GM10248 (cell line): ENCODE measurements around the gene BSCL2.
"Not testable (repeated sequence)": the region's sequence is repeated elsewhere in the genome, so short reads cannot be mapped to it uniquely, and the experiment has no call there.

Experiments used
- CTCF ChIA-PET: fragments of 300-600 bp; sonication (Branson Sonifier 250); formaldehyde crosslinking; extraction: SDS; loops from one replicate; lab custom pipeline; 2021; ENCODE audit warnings: antibody characterized with exemption; lab: Yijun Ruan, JAX
- POLR2A ChIA-PET: fragments of 350-650 bp; sonication (Branson Sonifier 250); formaldehyde crosslinking; extraction: SDS; loops from one replicate; lab custom pipeline; 2020; ENCODE audit warnings: antibody characterized with exemption; lab: Yijun Ruan, JAX
- DNase-seq: peaks from one replicate; pipeline ENCODE4 v3.0.0; 2012; ENCODE audit errors: extremely low spot score
- TF ChIP-seq, protein P1 (sequence below): IDR thresholded peaks from 2 replicates; pipeline ENCODE4 v1.5.1; 2012; ENCODE audit warnings: mild to moderate bottlenecking, low read depth; ENCODE audit errors: extremely low read depth, missing control alignments, control extremely low read depth

The BSCL2 gene

GRCh38 chr11:62654297-62654696 is 52.9 kb downstream of the BSCL2 start:
- POLR2A ChIA-PET: interaction anchor here (0.6 to 4.2 kb wide), 6 partner anchors 11 to 63 kb away, joined by 3 to 83 read pairs (median 4); partner anchors contain the start of genes C11orf98, CSKMT, MTA2 and TUT1
- TF ChIP-seq, protein P1, sequence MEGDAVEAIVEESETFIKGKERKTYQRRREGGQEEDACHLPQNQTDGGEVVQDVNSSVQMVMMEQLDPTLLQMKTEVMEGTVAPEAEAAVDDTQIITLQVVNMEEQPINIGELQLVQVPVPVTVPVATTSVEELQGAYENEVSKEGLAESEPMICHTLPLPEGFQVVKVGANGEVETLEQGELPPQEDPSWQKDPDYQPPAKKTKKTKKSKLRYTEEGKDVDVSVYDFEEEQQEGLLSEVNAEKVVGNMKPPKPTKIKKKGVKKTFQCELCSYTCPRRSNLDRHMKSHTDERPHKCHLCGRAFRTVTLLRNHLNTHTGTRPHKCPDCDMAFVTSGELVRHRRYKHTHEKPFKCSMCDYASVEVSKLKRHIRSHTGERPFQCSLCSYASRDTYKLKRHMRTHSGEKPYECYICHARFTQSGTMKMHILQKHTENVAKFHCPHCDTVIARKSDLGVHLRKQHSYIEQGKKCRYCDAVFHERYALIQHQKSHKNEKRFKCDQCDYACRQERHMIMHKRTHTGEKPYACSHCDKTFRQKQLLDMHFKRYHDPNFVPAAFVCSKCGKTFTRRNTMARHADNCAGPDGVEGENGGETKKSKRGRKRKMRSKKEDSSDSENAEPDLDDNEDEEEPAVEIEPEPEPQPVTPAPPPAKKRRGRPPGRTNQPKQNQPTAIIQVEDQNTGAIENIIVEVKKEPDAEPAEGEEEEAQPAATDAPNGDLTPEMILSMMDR: no peak
- CTCF ChIA-PET: interaction anchor here (0.8 to 1.8 kb wide), 4 partner anchors 11 to 112 kb away, joined by 3 to 6 read pairs (median 4); partner anchors contain the start of genes C11orf98, CSKMT and LRRN4CL
- DNase-seq: no peak

DNA sequence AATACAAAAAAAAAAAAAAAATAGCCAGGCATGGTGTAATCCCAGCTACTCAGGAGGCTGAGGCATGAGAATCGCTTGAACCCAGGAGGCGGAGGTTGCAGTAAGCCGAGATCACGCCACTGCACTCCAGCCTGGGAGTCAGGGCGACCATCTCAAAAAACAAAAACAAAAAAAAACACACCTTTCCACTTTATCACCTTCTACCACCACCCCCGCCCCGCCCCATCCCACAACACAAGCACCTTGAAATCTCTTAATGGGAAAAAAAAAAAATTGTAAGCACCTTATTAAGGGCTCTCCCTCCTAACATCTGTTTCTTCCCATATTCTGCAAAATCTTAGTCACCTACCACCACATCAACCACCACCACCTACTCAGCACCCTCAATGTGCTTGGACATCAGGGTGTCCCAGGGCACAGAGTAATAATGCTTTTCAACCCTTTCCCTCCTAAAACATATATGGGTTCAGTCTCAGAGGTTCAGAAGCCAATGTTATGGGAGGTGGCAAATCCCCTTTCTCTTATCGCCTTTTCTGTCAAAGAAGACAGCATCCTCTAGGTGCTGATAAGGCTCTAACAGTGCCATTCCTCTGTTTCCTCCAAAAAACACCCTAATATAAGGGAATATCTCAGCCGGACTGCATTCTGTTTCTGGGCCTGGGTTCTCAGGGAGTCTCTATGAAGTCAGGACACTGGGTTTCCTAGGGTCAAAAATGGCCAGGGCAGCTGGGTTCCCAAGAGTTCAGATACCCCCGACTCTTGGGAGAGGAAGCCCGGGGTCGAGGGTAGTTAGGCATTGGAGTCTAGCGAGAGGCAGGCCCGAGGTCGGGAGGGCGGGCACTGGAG is 54.8 kb downstream of the BSCL2 start:
- DNase-seq: no peak
- TF ChIP-seq, protein P1: no peak
- CTCF ChIA-PET: interaction anchor here (0.6 to 1.1 kb wide), 5 partner anchors 11 to 74 kb away, joined by 3 read pairs; no protein-coding TSS in a partner anchor
- POLR2A ChIA-PET: interaction anchor here (0.9 to 1.4 kb wide), 4 partner anchors 13 to 61 kb away, joined by 5 to 38 read pairs (median 6); partner anchors contain the start of genes B3GAT3, C11orf98, CSKMT and TUT1

GRCh38 chr11:62650283-62650682 is 56.9 kb downstream of the BSCL2 start:
- POLR2A ChIA-PET: interaction anchor here (0.7 to 4.2 kb wide), 2 partner anchors 15 to 55 kb away, joined by 3 to 37 read pairs; partner anchors contain the start of genes C11orf98 and CSKMT
- CTCF ChIA-PET: interaction anchor here (1.1 to 1.6 kb wide), 4 partner anchors 13 to 59 kb away, joined by 4 to 5 read pairs (median 4); partner anchors contain the start of genes B3GAT3 and TUT1
- not testable (repeated sequence) for DNase-seq

DNA sequence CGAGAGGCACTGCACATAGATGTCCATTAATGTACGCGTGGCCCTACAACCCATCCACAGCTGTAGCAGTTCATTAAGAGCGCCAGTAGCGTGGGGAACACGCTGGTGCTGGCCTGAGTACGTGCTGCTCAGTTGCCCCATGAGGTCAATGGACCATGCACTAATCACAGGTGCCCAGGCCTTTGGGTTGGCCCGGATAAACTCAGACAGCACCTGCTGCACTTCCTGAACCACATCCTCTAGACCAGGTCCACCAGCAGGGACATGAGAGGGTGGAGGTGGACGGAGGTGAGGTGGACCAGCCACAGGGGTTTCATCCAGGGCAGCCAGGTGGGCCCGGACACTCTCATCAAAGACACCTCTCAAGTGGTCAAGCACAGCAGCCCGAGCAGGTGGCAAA is 57.7 kb downstream of the BSCL2 start:
- TF ChIP-seq, protein P1: no peak
- DNase-seq: no peak
- POLR2A ChIA-PET: interaction anchor here (1.0 to 4.2 kb wide), 2 partner anchors 16 to 191 kb away, joined by 4 to 37 read pairs; partner anchors contain the start of genes C11orf98 and CSKMT
- CTCF ChIA-PET: interaction anchor here (1.1 to 1.3 kb wide), 2 partner anchors 38 to 58 kb away, joined by 4 to 5 read pairs; partner anchors contain the start of gene TUT1

- TF ChIP-seq, protein P1: no peak
- CTCF ChIA-PET: no interaction called here
Observed at GRCh38 chr11:62648967-62649364, 58.3 kb downstream of the BSCL2 start.

GRCh38 chr11:62648185-62648966 is 58.8 kb downstream of the BSCL2 start:
- ChIA-PET POLR2A (interaction anchor here (1.0 to 4.2 kb wide), 5 partner anchors 17 to 192 kb away, joined by 3 to 37 read pairs (median 4); partner anchors contain the start of genes C11orf98, CSKMT, EEF1G and LBHD1), CTCF (interaction anchor here (1.4 kb wide), 1 partner anchor 45 kb away, joined by 3 read pairs; no protein-coding TSS in a partner anchor)
- TF ChIP-seq, protein P1: no peak
- DNase-seq: no peak

More at GRCh38 chr11:62648967-62649364, 58.3 kb downstream of the BSCL2 start:
- POLR2A ChIA-PET: interaction anchor here (1.0 to 4.2 kb wide), 4 partner anchors 16 to 192 kb away, joined by 3 to 37 read pairs (median 5); partner anchors contain the start of genes C11orf98, CSKMT, EEF1G and LBHD1
- DNase-seq: no peak
